Astrocyte (in vitro differentiated cells and primary cell): Measurements from ENCODE around the gene SAPCD2. TPM values are rescaled to one million over a fixed set of nuclear protein-coding genes. Genes with fewer than 3 reads are reported as not detected.

Experiments used
- DNase-seq: peaks from one replicate; pipeline ENCODE4 v3.0.0-alpha.2; 2010; ENCODE audit warnings: low read depth
- FAIRE-seq: peaks from 2 replicates; lab custom pipeline; 2011; peaks lifted over from hg19 to GRCh38; lab: Jason Lieb, UNC
- H2AFZ ChIP-seq: 2 replicates; pipeline ENCODE4 v1.6.0; 2012; ENCODE audit warnings: low read depth, low read length, inconsistent platforms
- H3K27ac ChIP-seq: 2 replicates; pipeline ENCODE4 v1.5.1; 2011; ENCODE audit warnings: low read depth, low read length, inconsistent platforms
- H3K27me3 ChIP-seq: 2 replicates; pipeline ENCODE4 v1.6.0; 2011; ENCODE audit warnings: low read length, inconsistent platforms; ENCODE audit not compliant: insufficient read depth
- H3K36me3 ChIP-seq: 2 replicates; pipeline ENCODE4 v1.5.1; 2011; ENCODE audit warnings: low read length, inconsistent platforms; ENCODE audit not compliant: insufficient read depth
- H3K4me1 ChIP-seq: 2 replicates; pipeline ENCODE4 v1.5.1; 2011; ENCODE audit warnings: low read length, inconsistent platforms; ENCODE audit not compliant: insufficient read depth
- H3K4me2 ChIP-seq: 2 replicates; pipeline ENCODE4 v1.6.0; 2012; ENCODE audit warnings: low read length, inconsistent platforms
- H3K4me3 ChIP-seq: 2 replicates; pipeline ENCODE4 v1.5.1; 2011; ENCODE audit warnings: low read depth, mild to moderate bottlenecking, low read length, inconsistent platforms; ENCODE audit not compliant: insufficient read depth
- H3K79me2 ChIP-seq: 2 replicates; pipeline ENCODE4 v1.6.0; 2012; ENCODE audit warnings: mild to moderate bottlenecking, low read length, inconsistent platforms; ENCODE audit not compliant: insufficient read depth
- H3K9ac ChIP-seq: 2 replicates; pipeline ENCODE4 v1.6.0; 2012; ENCODE audit warnings: mild to moderate bottlenecking, low read length, inconsistent platforms
- H3K9me3 ChIP-seq: 2 replicates; pipeline ENCODE4 v1.5.1; 2012; ENCODE audit warnings: low read depth, mild to moderate bottlenecking, low read length, inconsistent platforms; ENCODE audit not compliant: insufficient read depth
- H4K20me1 ChIP-seq: 2 replicates; pipeline ENCODE4 v1.6.0; 2012; ENCODE audit warnings: low read length, inconsistent platforms; ENCODE audit not compliant: insufficient read depth
- H3K27ac Mint-ChIP-seq: one replicate; pipeline ENCODE4 v1.8.0; 2021; ENCODE audit warnings: mild to moderate bottlenecking, mixed read lengths; ENCODE audit not compliant: unreplicated experiment
- H3K27me3 Mint-ChIP-seq: one replicate; pipeline ENCODE4 v1.8.0; 2021; ENCODE audit warnings: low read depth, mixed read lengths; ENCODE audit not compliant: unreplicated experiment
- H3K36me3 Mint-ChIP-seq: one replicate; pipeline ENCODE4 v1.8.0; 2021; ENCODE audit warnings: low read depth, mixed read lengths; ENCODE audit not compliant: unreplicated experiment
- H3K4me1 Mint-ChIP-seq: one replicate; pipeline ENCODE4 v1.8.0; 2021; ENCODE audit warnings: low read depth, mixed read lengths; ENCODE audit not compliant: unreplicated experiment
- H3K4me3 Mint-ChIP-seq: one replicate; pipeline ENCODE4 v1.8.0; 2021; ENCODE audit warnings: mild to moderate bottlenecking, moderate library complexity, mixed read lengths; ENCODE audit not compliant: unreplicated experiment
- H3K9me3 Mint-ChIP-seq: one replicate; pipeline ENCODE4 v1.8.0; 2021; ENCODE audit warnings: mild to moderate bottlenecking, mixed read lengths; ENCODE audit not compliant: unreplicated experiment
- CTCF ChIP-seq: IDR thresholded peaks from 2 replicates; pipeline ENCODE4 v1.5.1; 2011; ENCODE audit warnings: low read depth, mild to moderate bottlenecking, inconsistent platforms, low read length, moderate library complexity; ENCODE audit not compliant: insufficient read depth
- EZH2 ChIP-seq: IDR thresholded peaks from 2 replicates; pipeline ENCODE4 v1.6.1; 2012; ENCODE audit warnings: mild to moderate bottlenecking, low read length, inconsistent platforms; ENCODE audit not compliant: insufficient read depth
- total RNA-seq: library from RNA; stranded (reverse); gene quantifications from 2 replicates; pipeline ENCODE4 v1.2.1, GENCODE V29; 2021

The SAPCD2 gene
- total RNA-seq, 1 donor from 2014 or later = 0.43 TPM

GRCh38 chr9:137082222-137082924 lies 12.0 kb upstream of the SAPCD2 start:
- H3K36me3 ChIP-seq = peaks cover 3% of the 10 kb centered on the region
- peaks cover 47% of the 10 kb centered on the region for H3K4me1 ChIP-seq
- H3K79me2 ChIP-seq = peaks cover 17% of the 10 kb centered on the region
- no peak overlapping the region for H3K27ac Mint-ChIP-seq
- no peak for DNase-seq
- FAIRE-seq = no peak
- peak overlapping the region; percentile 78 for H3K27ac ChIP-seq
- no peak overlapping the region for H3K4me3 ChIP-seq
- no peaks in the 10 kb centered on the region for H3K9me3 Mint-ChIP-seq
- H3K4me3 Mint-ChIP-seq = no peak overlapping the region
- peaks cover 12% of the 10 kb centered on the region for H3K27me3 Mint-ChIP-seq
- H3K9ac ChIP-seq = no peak overlapping the region
- H4K20me1 ChIP-seq = peaks cover 22% of the 10 kb centered on the region
- H3K4me1 Mint-ChIP-seq = peaks cover 18% of the 10 kb centered on the region
- no peak overlapping the region for H2AFZ ChIP-seq
- H3K9me3 ChIP-seq = no peaks in the 10 kb centered on the region
- TF ChIP-seq EZH2 (no peak), CTCF (no peak)
- H3K4me2 ChIP-seq = peak overlapping the region; percentile 78
- peaks cover 6% of the 10 kb centered on the region for H3K36me3 Mint-ChIP-seq
- H3K27me3 ChIP-seq = no peaks in the 10 kb centered on the region

GRCh38 chr9:137080260-137081122 lies 10.1 kb upstream of the SAPCD2 start:
- Histone ChIP-seq H3K9ac (no peak overlapping the region), H2AFZ (no peak overlapping the region), H3K36me3 (peaks cover 3% of the 10 kb centered on the region), H3K4me1 (peaks cover 38% of the 10 kb centered on the region), H3K27me3 (no peaks in the 10 kb centered on the region), H3K27ac (no peak overlapping the region), H3K4me2 (no peak overlapping the region), H3K4me3 (no peak overlapping the region), H3K9me3 (no peaks in the 10 kb centered on the region), H4K20me1 (peaks cover 22% of the 10 kb centered on the region), H3K79me2 (peaks cover 8% of the 10 kb centered on the region)
- Mint-ChIP-seq H3K9me3 (no peaks in the 10 kb centered on the region), H3K27ac (no peak overlapping the region), H3K36me3 (peaks cover 6% of the 10 kb centered on the region), H3K27me3 (peaks cover 18% of the 10 kb centered on the region), H3K4me3 (no peak overlapping the region), H3K4me1 (peaks cover 18% of the 10 kb centered on the region)
- FAIRE-seq (no peak), DNase-seq (no peak)
- no peak for TF ChIP-seq EZH2
- TF ChIP-seq CTCF = no peak
